H1 (cell line): ENCODE results near the gene TMEM130. TPM values are rescaled to one million over a fixed set of nuclear protein-coding genes. Genes with fewer than 3 reads are reported as not detected.

Experiments used
- EZH2 ChIP-seq: fragments of 200-600 bp; sonication (generic); IDR thresholded peaks from 2 replicates; pipeline ENCODE4 v1.7.1; 2012; ENCODE audit warnings: low read depth, mild to moderate bottlenecking, moderate library complexity, low read length, inconsistent platforms; ENCODE audit not compliant: severe bottlenecking
- FOSL1 ChIP-seq: IDR thresholded peaks from 2 replicates; pipeline ENCODE4 v1.6.1; 2011; ENCODE audit warnings: mild to moderate bottlenecking, low read depth, low read length, moderate library complexity; ENCODE audit not compliant: insufficient read depth
- HDAC2 ChIP-seq, 2 experiments: fragments of 300-600 bp in 1 of 2; sonication (generic) in 1 of 2; IDR thresholded peaks; 2 replicates each; pipeline ENCODE4 v1.6.1; 2011 to 2012; ENCODE audit warnings: low read depth in 2 of 2, low read length in 2 of 2, mild to moderate bottlenecking in 2 of 2, moderate library complexity in 2 of 2, borderline replicate concordance in 1 of 2, inconsistent platforms in 1 of 2
- RNF2 ChIP-seq: fragments of 200-900, 300-1000 bp; sonication (generic); IDR thresholded peaks from 2 replicates; pipeline ENCODE4 v1.7.1; 2016; ENCODE audit warnings: borderline replicate concordance, low read depth, mild to moderate bottlenecking, antibody characterized with exemption, low read length; ENCODE audit not compliant: poor library complexity, severe bottlenecking; ENCODE audit errors: missing control alignments
- ZNF274 ChIP-seq: IDR thresholded peaks from 2 replicates; pipeline ENCODE4 v1.7.0; 2012; ENCODE audit warnings: low read length, borderline replicate concordance; ENCODE audit errors: extremely low read depth
- polyA plus RNA-seq, 7 experiments: library from polyadenylated mRNA; depleted of rRNA in 3 of 7; stranded (reverse) in 5 of 7; unstranded in 2 of 7; fragments of >200 nt in 5 of 7; fragments of 200-250 nt in 2 of 7; gene quantifications; 1 replicate in 5 of 7; 2 replicates in 1 of 7; 4 replicates in 1 of 7; pipeline versions ENCODE4 v1.2.1 to v1.2.3, GENCODE V29; 2011 to 2013; ENCODE audit warnings: missing spikeins in 2 of 7, mixed read lengths in 2 of 7
- total RNA-seq: library from RNA; stranded (reverse); fragmentation: NEBNext Ultra II Directional; extraction: Animal tissue kit (Norgen Biotek cat#: 25700); gene quantifications from 2 replicates; pipeline ENCODE4 v1.2.1, GENCODE V29; 2021

The TMEM130 gene
- total and polyA plus RNA-seq, 2 of the 8 experiments (the other 6 are each of a cell fraction or from before 2014, with no cell fraction given) = 2.9 to 6.6 TPM

DNA sequence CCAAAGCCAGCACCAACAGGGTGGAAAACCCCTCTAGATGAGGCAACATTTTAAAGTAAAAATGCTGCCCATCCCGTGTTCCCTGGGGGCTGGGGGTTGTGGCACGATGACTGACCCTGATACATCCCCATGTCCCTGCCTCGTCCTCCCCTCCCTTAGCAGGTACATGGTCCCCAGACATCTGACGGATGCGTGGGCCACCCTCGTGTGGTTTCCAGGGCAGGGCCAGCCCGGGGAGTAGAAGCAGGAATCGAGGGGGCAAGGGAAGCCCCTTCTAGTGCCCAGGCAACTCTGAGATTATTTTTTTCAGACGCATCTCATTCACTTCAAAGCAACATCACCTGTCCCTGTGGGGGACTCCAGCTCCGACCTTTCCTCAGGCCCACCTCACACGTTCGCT lies 3.5 kb downstream of the TMEM130 start (continued):
- TF ChIP-seq ZNF274 (no peak), EZH2 (no peak), RNF2 (no peak), FOSL1 (no peak), HDAC2 (IDR thresholded peaks at IDR 0.05; ENCODE audit: borderline replicate concordance in 1 of 2, low read depth in 2 of 2, low read length in 2 of 2) (no peak)
